ENCODE measurements around the gene PCNA.

DNA sequence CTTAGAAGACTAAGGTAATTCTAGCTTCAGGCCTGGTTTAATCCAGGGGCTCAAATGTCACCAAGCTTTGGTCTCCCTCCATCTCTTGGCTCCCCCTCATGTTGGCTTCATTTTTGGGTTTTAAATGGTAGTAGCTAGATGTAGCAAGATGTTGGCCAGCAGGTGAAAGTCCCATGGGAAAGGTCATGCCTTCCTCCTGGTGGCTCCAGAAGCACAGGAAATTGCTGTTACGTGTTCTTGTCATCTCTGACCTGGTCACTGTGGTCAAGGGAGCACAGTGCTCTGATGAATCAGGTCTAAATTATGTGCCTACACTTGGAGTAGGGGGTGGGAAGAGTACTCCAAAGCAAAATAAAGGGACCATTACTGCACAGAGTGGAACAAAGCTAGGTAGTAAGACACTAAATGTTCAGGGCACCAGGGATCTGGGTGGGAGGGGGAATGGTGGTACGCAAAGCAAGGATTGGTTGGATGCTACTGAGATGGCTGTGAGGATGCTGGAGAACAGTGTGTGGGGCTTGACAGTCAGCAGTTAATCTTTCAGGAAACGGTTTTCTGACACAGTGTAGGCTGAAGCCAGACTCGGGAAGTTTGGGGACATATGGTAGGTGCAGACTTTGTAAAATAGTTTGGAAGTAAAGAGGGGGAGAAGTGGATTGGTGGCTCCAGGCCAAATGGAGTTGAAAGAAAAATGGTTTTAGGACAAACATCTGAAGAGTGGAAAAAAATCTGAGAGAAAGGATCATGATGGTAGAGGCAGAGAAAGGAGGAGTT is 37.1 kb upstream of the PCNA start:
- TF ChIP-seq, protein P1, sequence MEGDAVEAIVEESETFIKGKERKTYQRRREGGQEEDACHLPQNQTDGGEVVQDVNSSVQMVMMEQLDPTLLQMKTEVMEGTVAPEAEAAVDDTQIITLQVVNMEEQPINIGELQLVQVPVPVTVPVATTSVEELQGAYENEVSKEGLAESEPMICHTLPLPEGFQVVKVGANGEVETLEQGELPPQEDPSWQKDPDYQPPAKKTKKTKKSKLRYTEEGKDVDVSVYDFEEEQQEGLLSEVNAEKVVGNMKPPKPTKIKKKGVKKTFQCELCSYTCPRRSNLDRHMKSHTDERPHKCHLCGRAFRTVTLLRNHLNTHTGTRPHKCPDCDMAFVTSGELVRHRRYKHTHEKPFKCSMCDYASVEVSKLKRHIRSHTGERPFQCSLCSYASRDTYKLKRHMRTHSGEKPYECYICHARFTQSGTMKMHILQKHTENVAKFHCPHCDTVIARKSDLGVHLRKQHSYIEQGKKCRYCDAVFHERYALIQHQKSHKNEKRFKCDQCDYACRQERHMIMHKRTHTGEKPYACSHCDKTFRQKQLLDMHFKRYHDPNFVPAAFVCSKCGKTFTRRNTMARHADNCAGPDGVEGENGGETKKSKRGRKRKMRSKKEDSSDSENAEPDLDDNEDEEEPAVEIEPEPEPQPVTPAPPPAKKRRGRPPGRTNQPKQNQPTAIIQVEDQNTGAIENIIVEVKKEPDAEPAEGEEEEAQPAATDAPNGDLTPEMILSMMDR (IDR thresholded peaks at IDR 0.05; ENCODE audit: insufficient read depth, low read length, poor library complexity, severe bottlenecking): no peak
- TF ChIP-seq EZH2phosphoT487 (conservative IDR thresholded peaks at IDR 0.05; ENCODE audit: low read length): no peak
